ENCODE data around the gene GRK4. TPM values are rescaled to one million over a fixed set of nuclear protein-coding genes. Genes with fewer than 3 reads are reported as not detected.

GRK4 gene
- total RNA-seq, 1 experiment from 2014 or later, result 2.5 TPM

DNA sequence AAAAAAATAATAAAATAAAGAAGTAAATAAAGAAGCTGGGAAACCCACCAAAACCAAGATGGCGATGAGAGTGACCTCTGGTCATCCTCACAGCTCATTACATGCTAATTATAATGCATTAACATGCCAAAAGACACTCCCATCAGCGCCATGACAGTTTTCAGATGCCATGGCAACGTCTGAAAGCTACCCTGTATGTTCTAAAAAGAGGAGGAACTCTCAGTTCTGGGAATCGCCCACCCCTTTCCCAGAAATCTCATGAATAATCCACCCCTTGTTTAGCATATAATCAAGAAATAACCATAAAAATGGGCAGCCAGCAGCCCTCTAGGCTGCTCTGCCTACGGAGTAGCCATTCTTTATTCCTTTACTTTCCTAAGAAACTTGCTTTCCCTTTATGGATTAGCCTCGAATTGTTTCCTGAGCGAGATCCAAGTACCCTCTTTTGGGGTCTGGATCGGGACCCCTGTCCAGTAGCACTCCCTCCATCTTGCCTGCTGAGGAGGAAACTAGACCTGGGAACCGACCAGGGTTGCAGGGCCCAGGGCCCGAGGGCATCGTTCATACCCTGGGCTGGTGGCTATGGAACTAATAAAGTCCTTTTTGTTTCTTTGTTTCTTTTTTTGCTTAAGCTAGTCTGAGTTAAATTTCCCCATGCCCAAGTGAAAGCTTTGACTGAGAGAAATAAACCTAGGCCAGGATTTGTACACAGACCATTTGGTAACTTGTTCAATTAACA, 80.1 kb downstream of the GRK4 start:
- no peaks in the 10 kb centered on the region for H3K9me3 ChIP-seq (ENCODE audit: control insufficient read depth, insufficient read depth, low read depth, low read length)
- intact Hi-C loops (cut with micrococcal nuclease; ENCODE audit: unreplicated experiment) (no loop called here), in situ Hi-C loops (cut with HindIII; ENCODE audit: low pct_unique_long_range_greater_than_20kb, low sequenced_read_pairs) (no loop called here)
- POLR2A ChIA-PET, result interaction anchor here (0.6 kb wide), 1 partner anchor 19 kb away, joined by 3 read pairs; no protein-coding TSS in a partner anchor
- DNase-seq (ENCODE audit: low read depth, low spot score), result no peak
- H3K36me3 ChIP-seq (ENCODE audit: control insufficient read depth, insufficient read depth, low read length), result no peaks in the 10 kb centered on the region
- no peak overlapping the region for H3K27ac ChIP-seq (ENCODE audit: low read length)
- CTCF ChIA-PET, result no interaction called here
- H3K27me3 ChIP-seq (ENCODE audit: control insufficient read depth, insufficient read depth, low read length), result no peaks in the 10 kb centered on the region
- BruUV-seq (replicated peaks), result no TSS peak
- H3K4me1 ChIP-seq (ENCODE audit: control insufficient read depth, insufficient read depth, low read length), result no peaks in the 10 kb centered on the region
- ATAC-seq, result no peak
- H3K4me3 ChIP-seq (ENCODE audit: low read depth in 2 of 2, low read length in 2 of 2), result no peak overlapping the region
- TF ChIP-seq, protein P1, sequence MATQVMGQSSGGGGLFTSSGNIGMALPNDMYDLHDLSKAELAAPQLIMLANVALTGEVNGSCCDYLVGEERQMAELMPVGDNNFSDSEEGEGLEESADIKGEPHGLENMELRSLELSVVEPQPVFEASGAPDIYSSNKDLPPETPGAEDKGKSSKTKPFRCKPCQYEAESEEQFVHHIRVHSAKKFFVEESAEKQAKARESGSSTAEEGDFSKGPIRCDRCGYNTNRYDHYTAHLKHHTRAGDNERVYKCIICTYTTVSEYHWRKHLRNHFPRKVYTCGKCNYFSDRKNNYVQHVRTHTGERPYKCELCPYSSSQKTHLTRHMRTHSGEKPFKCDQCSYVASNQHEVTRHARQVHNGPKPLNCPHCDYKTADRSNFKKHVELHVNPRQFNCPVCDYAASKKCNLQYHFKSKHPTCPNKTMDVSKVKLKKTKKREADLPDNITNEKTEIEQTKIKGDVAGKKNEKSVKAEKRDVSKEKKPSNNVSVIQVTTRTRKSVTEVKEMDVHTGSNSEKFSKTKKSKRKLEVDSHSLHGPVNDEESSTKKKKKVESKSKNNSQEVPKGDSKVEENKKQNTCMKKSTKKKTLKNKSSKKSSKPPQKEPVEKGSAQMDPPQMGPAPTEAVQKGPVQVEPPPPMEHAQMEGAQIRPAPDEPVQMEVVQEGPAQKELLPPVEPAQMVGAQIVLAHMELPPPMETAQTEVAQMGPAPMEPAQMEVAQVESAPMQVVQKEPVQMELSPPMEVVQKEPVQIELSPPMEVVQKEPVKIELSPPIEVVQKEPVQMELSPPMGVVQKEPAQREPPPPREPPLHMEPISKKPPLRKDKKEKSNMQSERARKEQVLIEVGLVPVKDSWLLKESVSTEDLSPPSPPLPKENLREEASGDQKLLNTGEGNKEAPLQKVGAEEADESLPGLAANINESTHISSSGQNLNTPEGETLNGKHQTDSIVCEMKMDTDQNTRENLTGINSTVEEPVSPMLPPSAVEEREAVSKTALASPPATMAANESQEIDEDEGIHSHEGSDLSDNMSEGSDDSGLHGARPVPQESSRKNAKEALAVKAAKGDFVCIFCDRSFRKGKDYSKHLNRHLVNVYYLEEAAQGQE (IDR thresholded peaks at IDR 0.05; ENCODE audit: insufficient read depth in 1 of 2, low read depth in 2 of 2, low read length in 1 of 2), result no peak
- TF ChIP-seq TCF7L2 (IDR thresholded peaks at IDR 0.05; ENCODE audit: low read depth, low read length) (no peak), POLR2AphosphoS5 (IDR thresholded peaks at IDR 0.05; ENCODE audit: low read depth, low read length) (no peak)

GRCh38 chr4:3044870-3045819, 81.8 kb downstream of the GRK4 start:
- ATAC-seq (peak; percentile 53; the same call in 1 of the 2 replicates), DNase-seq (ENCODE audit: low read depth, low spot score) (no peak)
- TF ChIP-seq SIN3A (IDR thresholded peaks at IDR 0.05; ENCODE audit: borderline replicate concordance, insufficient read depth, low read depth, low read length) (no peak), TCF7L2 (IDR thresholded peaks at IDR 0.05; ENCODE audit: low read depth, low read length) (no peak), CTCF (IDR thresholded peaks at IDR 0.05) (no peak), POLR2AphosphoS5 (IDR thresholded peaks at IDR 0.05; ENCODE audit: low read depth, low read length) (no peak)
- TF ChIP-seq, protein P1 (IDR thresholded peaks at IDR 0.05; ENCODE audit: insufficient read depth in 1 of 2, low read depth in 2 of 2, low read length in 1 of 2), result no peak
- no TSS peak for BruUV-seq (replicated peaks)
- H3K4me1 ChIP-seq (ENCODE audit: control insufficient read depth, insufficient read depth, low read length), result no peaks in the 10 kb centered on the region
- ChIA-PET CTCF (interaction anchor here (0.6 kb wide), 2 partner anchors 8 to 81 kb away, joined by 3 to 9 read pairs; no protein-coding TSS in a partner anchor), POLR2A (no interaction called here)
- no peaks in the 10 kb centered on the region for H3K9me3 ChIP-seq (ENCODE audit: control insufficient read depth, insufficient read depth, low read depth, low read length)
- H3K27me3 ChIP-seq (ENCODE audit: control insufficient read depth, insufficient read depth, low read length), result no peaks in the 10 kb centered on the region
- intact Hi-C loops (cut with micrococcal nuclease; ENCODE audit: unreplicated experiment), result no loop called here
- H3K36me3 ChIP-seq (ENCODE audit: control insufficient read depth, insufficient read depth, low read length), result no peaks in the 10 kb centered on the region
- H3K27ac ChIP-seq (ENCODE audit: low read length), result no peak overlapping the region
- H3K4me3 ChIP-seq (ENCODE audit: low read depth in 2 of 2, low read length in 2 of 2), result no peak overlapping the region
- in situ Hi-C loops (cut with HindIII; ENCODE audit: low pct_unique_long_range_greater_than_20kb, low sequenced_read_pairs), result no loop called here
